GM08714 (cell line): Measurements from ENCODE around the gene F7.

ENCODE experiments used
- H3K4me3 ChIP-seq: fragments of 200-500 bp; sonication (Bioruptor generic); 2 replicates; pipeline ENCODE4 v1.5.1; 2014; ENCODE audit warnings: mild to moderate bottlenecking, low read length, inconsistent platforms
- ZNF274 ChIP-seq: IDR thresholded peaks from 2 replicates; pipeline ENCODE4 v1.6.1; 2012; ENCODE audit warnings: mild to moderate bottlenecking, low read depth, low read length

F7 gene

GRCh38 chr13:113166681-113167080 is 61.1 kb downstream of the F7 start:
- H3K4me3 ChIP-seq: no peak overlapping the region
- TF ChIP-seq ZNF274: no peak

GRCh38 chr13:113167155-113167554 is 61.6 kb downstream of the F7 start:
- no peak for TF ChIP-seq ZNF274
- no peak overlapping the region for H3K4me3 ChIP-seq

GRCh38 chr13:113167575-113167974 is 62.0 kb downstream of the F7 start:
- H3K4me3 ChIP-seq: no peak overlapping the region
- no peak for TF ChIP-seq ZNF274

GRCh38 chr13:113168211-113168610 is 62.6 kb downstream of the F7 start:
- H3K4me3 ChIP-seq: no peak overlapping the region
- no peak for TF ChIP-seq ZNF274

GRCh38 chr13:113169277-113170272 is 64.0 kb downstream of the F7 start:
- H3K4me3 ChIP-seq: no peak overlapping the region
- TF ChIP-seq ZNF274: no peak
